Mucosa of descending colon (tissue), 3 donors: ENCODE measurements around the gene PLCG2. TPM values are rescaled to one million over a fixed set of nuclear protein-coding genes. Genes with fewer than 3 reads are reported as not detected.

ENCODE experiments used
- ATAC-seq: fragments of 200-7000 bp; cut with Tn5 transposase; one replicate; pipeline ENCODE4 v1.9.1; 2020; ENCODE audit warnings: mild to moderate bottlenecking, moderate library complexity
- DNase-seq, 3 donors: peaks; one replicate each; pipeline ENCODE4 v3.0.0-alpha.2; 2020
- H3K36me3 ChIP-seq: fragments of 200-600 bp; one replicate; pipeline ENCODE4 v1.8.0; 2021; ENCODE audit warnings: low read depth, mild to moderate bottlenecking
- H3K4me1 ChIP-seq: fragments of 200-600 bp; one replicate; pipeline ENCODE4 v1.8.0; 2021; ENCODE audit warnings: low read depth, mild to moderate bottlenecking
- H3K4me3 ChIP-seq: fragments of 200-600 bp; one replicate; pipeline ENCODE4 v1.8.0; 2021; ENCODE audit warnings: mild to moderate bottlenecking
- H3K9me3 ChIP-seq: fragments of 200-600 bp; one replicate; pipeline ENCODE4 v1.8.0; 2021; ENCODE audit warnings: mild to moderate bottlenecking
- CTCF ChIP-seq: fragments of 200-600 bp; IDR thresholded peaks from one replicate; pipeline ENCODE4 v1.8.0; 2022; ENCODE audit warnings: antibody characterized with exemption, mild to moderate bottlenecking
- intact Hi-C, 2 donors: fragments of 100-400 bp; cut with DNase I in 1 of 2; cut with micrococcal nuclease in 1 of 2; formaldehyde crosslinking; loops; one replicate each; pipeline versions ENCODE4 v1.11.0 to v1.11.1; 2022; cut with DNase I, micrococcal nuclease
- total RNA-seq, 3 donors: library from RNA; stranded (reverse); fragmentation: NEBNext Ultra II Directional in 2 of 3; extraction: Animal tissue kit (Norgen Biotek cat#: 25700) in 2 of 3; gene quantifications; one replicate each; pipeline versions ENCODE4 v1.2.1 to v1.2.4, GENCODE V29; 2021 to 2023
- donor health status: DM: no; HTN: no; CAD: no; lungs with moderate emphysema.
- donor health status: DM: no; HTN: no; CAD: no.
- donor health status: DM: no; HTN: yes; CAD: no.

PLCG2 gene
- total RNA-seq, 3 donors from 2014 or later = 14.7 to 19.5 (median 15.0) TPM

GRCh38 chr16:82011199-82011641 is 232.1 kb downstream of the PLCG2 start, which contains the start of gene SDR42E1:
SDR42E1 (minus strand) TSS chr16:82011470; CDS start chr16:82000858, 10,612 bp downstream.
- DNase-seq (peak; percentile 81 to 88 (median 83)), ATAC-seq (peak; percentile 99)
- intact Hi-C loops = no loop called here
- peaks cover 5% of the 10 kb centered on the region for H3K4me1 ChIP-seq
- H3K9me3 ChIP-seq = peaks cover 8% of the 10 kb centered on the region
- TF ChIP-seq CTCF = no peak
- peak within 1 kb of the TSS; percentile 46 for H3K4me3 ChIP-seq
- no peaks in the 10 kb centered on the region for H3K36me3 ChIP-seq

Other genes with a start within 250 kb of the PLCG2 start
- gene SDR42E1, start 232.2 kb downstream of the PLCG2 start, total RNA-seq = 10 to 100 TPM in 1 of 3 donors, 1 to 10 TPM in 2; 5.9 to 14.0 (median 6.7) TPM